Measurements from ENCODE around the gene NUFIP2.
"Not testable (repeated sequence)": the region's sequence is repeated elsewhere in the genome, so short reads cannot be mapped to it uniquely, and the experiment has no call there.

Gene NUFIP2

DNA sequence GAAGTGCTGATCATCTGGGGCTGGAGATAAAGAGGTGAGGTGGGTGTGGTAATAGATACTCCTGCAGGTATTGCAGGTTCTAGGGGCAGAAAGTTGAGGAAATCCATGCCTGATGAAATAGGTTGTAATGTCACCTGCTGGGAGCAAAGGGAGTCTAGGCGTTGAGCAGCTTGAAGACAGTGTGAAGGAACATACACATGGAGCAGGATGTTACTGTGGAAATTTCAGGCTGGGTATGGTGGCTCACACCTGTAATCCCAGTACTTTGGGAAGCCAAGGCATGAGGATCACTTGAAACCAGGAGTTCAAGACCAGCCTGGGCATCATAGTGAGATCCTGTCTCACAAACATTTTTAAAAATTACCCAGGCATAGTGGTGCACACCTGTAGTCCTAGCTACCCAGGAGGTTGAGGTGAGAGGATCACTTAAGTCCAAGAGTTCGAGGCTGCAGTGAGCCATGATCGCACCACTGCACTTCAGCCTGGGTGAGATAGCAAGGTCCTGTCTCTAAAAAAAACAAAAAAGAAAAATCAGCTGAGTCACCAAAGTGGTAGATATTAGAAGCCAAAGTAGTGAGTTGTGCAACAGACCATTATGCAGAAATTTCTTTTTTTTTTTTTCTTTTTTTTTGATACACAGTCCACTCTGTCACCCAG, 56.3 kb downstream of the NUFIP2 start:
- no peak for DNase-seq (ENCODE audit: low spot score)

DNA sequence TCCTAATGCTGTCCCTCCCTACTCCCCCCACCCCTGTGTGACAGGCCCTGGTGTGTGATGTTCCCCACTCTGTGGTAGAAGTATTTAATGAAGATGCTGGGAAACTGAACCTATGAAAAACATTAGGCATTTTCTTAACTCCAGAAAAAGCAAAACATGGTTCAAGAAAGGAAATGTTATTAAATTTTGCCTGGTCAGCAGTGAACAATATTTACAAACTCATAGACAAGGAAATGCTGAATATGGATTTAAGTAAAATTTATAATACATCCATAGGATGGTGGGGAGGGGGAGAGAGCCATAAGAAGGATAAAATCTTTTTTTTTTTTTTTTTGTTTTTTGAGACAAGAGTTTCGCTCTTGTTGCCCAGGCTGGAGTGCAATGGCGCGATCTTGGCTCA, 58.0 kb downstream of the NUFIP2 start:
- no peak for DNase-seq (ENCODE audit: low spot score)

DNA sequence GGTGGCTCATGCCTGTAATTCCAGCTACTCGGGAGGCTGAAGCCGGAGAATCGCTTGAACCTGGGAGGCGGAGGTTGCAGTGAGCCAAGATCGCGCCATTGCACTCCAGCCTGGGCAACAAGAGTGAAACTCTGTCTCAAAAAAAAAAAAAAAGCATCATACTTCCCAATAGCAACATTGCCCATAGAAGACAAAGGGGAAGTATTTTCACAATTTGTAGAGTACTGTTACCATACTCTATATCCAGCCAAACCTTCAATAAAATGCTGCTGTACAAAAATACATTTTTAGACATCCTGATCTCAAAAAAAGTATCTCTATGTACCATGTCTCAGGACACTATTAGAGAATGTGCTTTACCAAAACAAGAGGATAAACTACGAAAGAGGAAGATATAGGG, 59.0 kb downstream of the NUFIP2 start:
- not testable (repeated sequence) for DNase-seq (ENCODE audit: low spot score)

DNA sequence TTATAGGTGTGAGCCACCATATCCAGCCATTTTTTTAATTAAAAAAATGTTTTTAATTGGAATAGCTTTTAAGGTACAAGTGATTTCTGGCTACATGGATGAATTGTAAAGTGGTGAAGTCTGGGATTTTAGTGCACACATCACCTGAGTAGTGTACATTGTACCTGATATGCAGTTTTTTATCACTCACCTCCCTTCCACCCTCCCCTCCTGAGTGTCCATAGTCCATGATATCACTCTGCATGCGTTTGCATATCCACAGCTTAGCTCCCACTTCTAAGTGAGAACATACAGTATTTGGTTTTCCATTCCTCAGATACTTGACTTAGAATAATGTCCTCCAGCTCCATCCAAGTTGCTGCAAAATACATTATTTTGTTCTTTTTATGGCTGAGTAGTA, 60.6 kb downstream of the NUFIP2 start:
- DNase-seq (ENCODE audit: low spot score): no peak

DNA sequence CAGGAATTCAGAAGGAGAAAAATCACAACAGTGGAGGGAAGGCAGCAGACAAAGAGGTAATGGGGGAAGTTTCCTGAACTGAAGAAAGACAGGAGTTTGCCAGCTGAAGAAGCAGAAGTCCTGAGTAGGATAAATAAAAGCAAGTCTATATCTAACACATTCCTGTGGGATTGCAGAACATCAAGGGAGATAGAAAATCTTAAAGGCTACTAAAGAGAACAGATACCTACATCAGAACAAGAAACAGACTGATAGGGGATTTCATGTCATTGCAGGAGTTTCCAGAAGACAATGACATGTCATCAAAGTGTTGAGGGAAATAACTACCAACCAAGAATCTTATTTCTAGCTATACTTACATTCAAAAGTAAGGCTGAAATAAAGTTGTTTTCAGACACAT, 68.6 kb downstream of the NUFIP2 start:
- DNase-seq (ENCODE audit: low spot score): no peak

DNA sequence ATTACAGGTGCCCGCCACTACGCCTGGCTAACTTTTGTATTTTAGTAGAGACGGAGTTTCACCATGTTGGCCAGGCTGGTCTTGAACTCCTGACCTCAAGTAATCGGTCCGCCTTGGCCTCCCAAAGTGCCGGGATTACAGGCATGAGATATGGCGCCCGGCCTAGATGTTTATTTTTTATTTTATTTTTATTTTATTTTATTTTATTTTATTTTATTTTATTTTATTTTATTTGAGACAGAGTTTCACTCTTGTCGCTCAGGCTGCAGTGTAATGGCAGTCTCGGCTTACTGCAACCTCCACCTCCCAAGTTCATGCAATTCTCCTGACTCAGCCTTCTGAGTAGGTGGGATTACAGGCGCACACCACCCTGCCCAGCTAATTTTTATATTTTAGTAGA, 72.6 kb downstream of the NUFIP2 start:
- not testable (repeated sequence) for DNase-seq (ENCODE audit: low spot score)

DNA sequence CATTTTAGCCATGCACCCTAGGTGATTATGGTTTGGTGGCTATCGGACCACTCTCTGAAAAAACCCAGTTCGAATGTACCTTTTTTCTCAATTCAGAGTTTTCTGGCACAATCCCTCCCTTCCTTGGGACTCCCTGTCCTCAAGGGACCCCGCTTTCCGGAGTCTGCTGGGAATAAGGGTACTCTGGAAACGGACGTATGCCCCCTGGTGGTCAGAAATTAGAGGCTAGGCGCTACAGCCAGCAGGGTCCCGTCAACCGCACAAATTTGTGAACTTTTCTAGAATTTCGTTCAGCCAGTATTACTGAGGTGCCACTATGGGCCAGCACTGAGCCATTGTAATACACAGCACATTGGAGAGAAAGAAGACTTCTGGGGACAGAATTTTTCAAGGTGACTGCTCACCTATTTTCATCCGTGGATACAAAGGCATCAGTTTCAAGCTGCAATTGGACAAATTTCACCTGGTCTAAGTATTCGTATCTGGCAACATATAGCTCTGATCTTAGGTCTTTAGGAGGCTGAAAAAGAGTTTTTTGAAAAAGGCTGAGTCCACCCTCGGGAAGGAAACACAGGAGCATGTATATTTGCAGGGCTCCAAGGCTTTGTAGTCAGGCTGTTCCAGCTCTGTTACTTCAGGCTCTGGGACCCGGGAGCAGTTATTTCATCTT, 74.4 kb downstream of the NUFIP2 start:
- peak; percentile 92 for DNase-seq (ENCODE audit: low spot score)

DNA sequence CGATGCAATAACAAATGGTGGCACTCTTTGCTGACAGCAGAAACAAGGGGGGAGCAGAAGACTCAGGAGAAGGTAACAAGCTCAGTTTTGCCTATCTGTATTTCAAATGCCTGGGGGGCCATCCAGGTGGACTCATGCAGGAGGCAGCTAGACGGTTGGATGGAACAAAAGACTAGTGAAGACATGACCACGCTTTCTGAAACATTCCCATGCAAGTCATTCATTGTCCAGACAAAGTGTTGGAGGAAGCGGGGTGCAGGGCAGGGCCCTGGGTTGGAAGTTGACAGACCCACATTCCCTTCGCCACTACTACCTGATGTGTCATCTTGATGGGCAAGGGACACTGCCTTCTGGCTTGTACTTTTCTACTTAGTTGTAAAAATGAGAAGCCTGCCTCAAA, 77.1 kb downstream of the NUFIP2 start:
- no peak for DNase-seq (ENCODE audit: low spot score)

DNA sequence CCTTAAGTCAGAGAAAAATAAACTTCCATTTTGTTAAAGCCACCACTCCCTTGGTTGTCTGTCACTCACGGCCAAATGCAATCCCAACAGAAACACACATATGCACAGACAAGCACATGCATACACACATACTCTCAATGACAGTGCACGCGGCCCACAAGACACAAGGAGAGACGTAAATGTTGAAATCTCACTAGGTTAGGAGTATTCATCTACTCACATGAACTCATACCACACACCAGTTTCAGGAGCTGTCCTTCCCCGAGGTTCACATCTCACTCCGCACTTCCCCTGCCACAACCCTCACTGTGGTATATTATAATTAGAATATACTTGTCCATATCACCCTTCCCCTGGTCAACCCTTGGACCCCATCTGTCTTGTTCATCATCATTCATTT, 77.8 kb downstream of the NUFIP2 start:
- DNase-seq (ENCODE audit: low spot score): no peak

DNA sequence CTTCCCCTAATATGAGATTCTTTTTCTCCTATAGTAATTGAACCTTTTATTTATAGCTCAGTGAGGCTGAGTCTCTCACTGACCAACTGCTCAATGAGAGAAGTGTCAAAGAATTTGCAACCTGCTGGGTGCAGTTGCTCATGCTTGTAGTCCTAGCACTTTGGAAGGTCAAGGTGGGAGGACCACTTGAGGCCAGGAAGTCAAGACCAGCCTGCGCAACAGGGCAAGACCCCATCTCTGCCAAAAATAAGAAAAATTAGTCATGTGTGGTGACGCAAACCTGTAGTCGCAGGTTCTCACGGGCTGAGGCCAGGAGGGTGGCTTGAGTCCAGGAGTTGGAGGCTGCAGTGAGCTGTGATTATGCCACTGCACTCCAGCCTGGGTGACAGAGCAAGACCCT, 78.2 kb downstream of the NUFIP2 start:
- no peak for DNase-seq (ENCODE audit: low spot score)

DNA sequence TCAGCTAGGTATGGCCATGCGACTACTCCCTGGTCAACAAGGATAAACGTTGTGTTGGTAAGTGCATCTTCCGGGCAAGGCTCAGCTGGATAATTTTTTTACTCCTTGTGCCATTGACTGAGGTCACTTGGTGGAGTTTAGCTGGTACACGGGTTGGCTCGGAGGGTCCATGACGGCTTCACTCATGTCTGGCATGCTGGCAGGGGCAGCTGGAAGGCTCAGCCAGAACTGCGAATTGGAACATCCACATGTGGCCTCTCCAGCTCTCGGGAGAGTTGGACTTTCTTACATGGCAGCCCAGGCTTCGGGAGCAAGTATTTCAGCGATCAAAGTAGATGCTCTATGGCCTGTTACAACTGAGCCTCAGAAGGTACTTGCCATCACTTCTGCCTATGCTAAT, 78.8 kb downstream of the NUFIP2 start:
- no peak for DNase-seq (ENCODE audit: low spot score)

DNA sequence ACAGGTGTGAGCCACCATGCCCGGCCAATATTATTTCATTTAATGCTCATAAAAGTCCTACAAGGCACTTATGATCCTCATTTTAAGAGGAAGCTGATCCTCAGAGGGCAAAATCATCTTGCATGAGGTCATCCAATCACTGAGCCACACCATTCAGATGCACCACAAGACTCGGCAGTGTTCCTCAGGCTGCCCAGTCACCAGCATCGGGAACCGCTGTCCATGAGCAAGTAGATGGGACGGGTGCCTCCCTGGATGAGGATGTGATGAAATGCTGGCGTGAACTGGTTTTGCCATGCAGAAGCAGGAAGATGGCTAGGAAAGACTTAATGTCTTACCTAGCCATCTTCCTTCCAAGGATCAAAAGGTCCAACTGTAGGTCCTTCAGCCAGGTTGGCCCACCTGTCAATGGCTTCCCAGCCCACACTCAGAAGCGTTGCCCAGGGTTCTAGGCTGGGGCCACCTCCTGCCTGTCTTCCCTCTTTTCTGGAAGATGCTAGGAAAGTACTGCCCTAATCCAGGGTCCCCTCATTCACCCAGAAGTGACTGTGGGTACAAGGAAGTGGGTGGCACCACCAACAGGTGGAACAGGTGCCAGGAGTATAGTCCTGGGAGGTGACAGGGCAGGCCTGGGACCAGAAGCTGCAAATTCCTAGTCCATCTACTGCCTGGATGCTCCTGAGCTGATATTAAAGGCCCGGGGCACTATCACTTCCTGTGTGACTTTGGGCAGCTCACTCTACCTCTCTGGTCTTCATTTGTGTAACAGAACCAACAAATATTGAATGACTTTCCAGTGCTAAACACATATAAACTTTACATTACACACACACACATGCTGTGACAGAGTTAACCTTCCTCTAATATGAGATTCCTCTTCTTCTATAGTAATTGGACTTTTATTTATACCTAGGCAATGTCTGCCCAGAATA, 79.5 kb downstream of the NUFIP2 start:
- DNase-seq (ENCODE audit: low spot score): no peak

DNA sequence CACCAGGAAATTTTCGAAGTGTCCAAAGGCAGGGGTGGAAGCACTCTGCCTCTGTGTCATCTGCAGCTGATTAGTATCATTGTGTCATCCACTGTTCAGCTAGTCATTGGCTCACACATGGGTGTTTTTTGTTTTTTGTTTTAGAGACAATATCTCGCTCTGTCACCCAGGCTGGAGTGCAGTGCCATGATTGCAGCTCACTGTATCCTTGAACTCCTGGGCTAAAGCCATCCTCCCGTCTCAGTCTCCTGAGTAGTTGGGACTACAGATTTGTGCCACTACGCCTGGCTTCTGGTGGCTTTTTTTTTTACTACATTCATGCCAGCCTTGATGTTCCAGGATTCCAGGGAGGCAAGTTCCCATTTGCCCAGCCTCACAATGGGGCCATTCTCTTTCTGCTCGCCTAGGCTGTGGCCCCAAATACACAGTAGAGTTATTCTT, 81.2 kb downstream of the NUFIP2 start:
- peak; percentile 98 for DNase-seq (ENCODE audit: low spot score)

DNA sequence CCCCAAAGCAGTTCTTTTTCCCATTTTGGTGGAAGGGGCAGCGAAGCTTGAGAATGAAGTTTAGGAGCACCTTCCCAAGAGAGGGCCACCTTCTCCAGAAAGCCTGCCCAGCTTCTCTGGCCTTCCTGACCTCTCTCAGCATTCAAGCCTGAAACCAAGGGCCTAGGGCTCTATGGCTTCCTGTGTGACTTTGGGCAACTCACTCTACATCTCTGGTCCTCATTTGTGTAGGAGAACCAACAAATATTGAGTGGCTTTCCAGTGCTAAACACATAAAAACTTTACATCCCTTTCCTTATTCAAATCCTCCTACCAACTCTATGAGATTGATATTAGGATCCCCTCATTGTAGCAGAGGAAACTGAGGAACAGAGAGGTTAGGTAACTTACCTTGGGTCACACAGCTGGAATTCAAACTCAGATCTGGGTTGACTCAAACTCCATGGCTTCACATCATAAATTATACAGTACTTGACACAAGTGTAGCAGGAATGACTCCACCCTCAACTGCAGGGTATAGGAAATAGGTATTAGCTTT, 81.8 kb downstream of the NUFIP2 start:
- DNase-seq (ENCODE audit: low spot score): no peak

DNA sequence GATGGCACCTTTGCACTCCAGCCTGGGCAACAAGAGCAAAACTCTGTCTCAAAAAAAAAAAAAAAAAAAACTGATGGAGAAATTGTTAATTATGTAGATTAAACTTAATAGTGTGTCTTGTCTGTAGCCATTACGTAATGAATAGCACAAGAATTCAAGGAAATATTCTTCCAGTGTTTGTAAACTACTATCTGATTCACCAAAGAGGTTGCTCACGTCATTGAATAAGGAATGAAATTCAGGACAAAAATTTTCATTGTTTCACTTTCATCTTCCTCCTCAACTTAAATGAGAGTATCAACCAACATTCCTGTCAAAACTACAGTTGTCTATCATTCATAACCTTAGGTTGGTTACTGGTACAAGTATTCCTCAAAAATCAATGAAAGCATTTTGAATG, 83.1 kb downstream of the NUFIP2 start:
- no peak for DNase-seq (ENCODE audit: low spot score)

DNA sequence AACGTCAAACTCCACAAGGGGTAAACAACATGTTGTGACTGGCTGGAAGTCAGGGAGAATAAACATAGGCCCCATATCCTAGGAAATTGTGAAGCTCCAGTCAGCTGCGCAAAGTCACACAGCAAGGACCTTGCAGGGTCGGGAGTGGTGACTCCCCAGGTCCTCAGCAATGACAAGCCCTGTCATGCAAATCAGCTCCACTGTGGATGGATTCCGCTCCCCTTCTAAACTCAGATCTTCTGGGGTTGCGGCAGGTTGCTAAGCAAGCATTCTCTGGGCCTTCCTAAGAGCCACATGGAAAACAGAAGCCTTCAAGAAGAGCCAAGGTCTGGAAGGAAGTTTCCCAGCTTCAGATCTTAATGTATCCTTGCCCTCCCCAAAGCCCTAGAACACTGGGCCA, 84.9 kb downstream of the NUFIP2 start:
- no peak for DNase-seq (ENCODE audit: low spot score)

DNA sequence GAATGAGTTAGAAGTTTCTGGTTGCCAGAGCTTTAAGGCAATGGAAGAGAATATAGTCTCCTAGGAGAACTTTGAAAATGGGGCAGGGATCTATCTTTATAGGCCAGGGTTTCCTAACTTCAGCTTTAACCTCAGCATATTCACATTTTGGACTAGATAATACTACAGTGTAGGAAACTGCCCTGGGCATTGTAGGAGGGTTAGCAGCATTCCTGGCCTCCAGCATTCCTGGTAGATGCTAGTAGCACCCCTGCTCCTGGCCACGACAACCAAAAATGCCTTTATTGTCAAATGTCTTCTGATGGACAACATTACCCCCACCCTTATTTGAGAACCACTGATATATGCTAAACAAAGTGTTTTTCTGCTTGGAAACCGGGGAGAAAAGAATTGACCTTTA, 86.0 kb downstream of the NUFIP2 start:
- no peak for DNase-seq (ENCODE audit: low spot score)

All from globus pallidus (tissue), 1 donor.